Inflammatory macrophage (primary cell): ENCODE results near the gene FGF14.

Experiments used
- DNase-seq, 2 donors: peaks; one replicate each; pipeline ENCODE4 v3.0.0-alpha.2; 2020 to 2022

The FGF14 gene

DNA sequence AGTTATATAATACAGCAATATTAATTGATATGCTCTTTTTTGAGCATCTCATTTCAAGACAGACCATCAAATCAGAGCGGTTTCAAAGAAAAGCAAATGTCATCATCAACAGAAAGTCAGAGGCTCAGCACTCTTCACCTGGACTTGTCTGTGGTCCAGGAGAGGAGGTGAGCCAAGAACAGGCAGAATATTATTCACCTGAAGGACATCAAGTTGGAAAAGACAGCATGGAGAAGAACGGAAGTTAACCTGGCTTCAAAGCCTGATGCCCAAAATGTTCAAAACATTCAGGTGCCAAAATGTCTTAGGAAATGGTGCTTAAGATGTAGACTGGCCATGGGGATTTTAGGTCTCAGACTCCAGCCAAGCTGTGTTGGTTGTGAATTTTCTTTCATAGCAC lies 40.7 kb downstream of the FGF14 start:
- DNase-seq: no peak

DNA sequence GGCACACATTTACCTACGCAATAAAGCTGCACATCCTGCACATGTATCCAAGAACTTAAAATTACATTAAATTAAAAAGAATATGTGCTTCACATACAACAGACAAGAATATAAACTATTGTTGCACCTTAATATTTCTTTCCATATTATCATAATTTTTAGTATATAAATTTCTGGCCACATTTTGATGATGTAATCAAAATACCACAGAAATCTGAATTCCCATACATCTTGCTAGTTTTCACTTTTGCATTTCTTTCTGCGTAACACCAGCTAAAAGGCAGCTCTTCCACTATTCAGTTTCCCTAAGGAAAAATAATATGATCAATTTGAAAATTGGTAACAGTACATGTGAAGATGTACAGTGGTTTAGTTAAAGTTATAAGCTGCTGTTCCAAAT lies 42.6 kb downstream of the FGF14 start:
- DNase-seq: no peak

DNA sequence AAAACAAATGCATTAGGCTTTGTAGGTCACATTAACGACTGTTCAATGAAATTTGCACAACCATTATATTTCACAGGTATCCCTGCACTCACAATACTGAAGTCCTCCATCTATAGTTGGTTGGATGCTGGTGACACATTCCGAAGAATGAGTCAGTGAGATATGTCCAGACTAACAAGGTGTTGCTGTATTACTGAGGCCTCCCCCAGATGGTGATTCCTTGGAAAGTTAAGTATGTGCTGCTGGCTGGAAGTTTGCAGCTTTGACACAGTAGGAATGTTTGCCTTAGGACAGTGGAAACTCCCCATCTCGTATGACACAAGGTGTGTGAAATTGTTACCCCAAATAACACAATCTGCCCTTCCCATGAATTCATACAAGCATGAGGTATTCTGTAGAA lies 46.6 kb downstream of the FGF14 start:
- no peak for DNase-seq

DNA sequence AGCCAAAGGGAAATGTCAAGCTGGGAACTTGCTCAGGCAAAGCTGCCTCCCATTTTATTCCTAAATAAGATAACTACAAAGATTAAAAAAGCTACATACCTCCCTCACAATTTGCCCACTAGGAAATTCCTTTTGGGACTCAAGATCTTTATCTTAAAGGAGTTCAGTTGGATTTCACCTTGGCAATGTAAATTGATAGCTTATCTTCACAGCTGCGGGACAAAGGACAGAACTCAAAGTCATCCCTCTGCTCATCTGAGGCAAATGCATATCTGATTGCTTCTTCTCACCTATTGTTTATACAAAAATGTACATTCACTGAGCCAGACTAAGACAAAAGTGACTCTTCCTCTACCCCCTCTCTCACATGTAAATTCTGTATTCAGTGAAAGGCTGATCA lies 47.8 kb downstream of the FGF14 start:
- DNase-seq: no peak

DNA sequence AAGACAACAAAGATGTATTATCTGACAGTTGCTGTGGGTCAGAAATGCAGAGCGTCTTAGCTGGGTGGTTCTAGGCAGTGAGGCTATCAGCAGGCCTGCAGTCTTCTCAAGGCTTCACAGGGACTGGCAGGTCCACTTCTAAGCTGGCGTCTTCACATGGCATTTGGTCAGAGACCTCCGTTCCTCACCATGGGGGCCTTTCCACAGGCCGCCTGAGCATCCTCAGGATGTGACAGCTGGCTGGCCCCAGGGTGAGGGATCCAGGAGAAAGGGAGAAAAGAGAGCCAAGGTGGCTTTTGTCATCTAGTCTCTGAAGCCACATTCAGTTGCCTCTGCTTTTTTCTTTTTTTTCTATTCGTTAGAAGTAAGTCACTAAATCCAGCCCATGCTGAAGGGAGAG lies 50.3 kb downstream of the FGF14 start:
- no peak for DNase-seq

DNA sequence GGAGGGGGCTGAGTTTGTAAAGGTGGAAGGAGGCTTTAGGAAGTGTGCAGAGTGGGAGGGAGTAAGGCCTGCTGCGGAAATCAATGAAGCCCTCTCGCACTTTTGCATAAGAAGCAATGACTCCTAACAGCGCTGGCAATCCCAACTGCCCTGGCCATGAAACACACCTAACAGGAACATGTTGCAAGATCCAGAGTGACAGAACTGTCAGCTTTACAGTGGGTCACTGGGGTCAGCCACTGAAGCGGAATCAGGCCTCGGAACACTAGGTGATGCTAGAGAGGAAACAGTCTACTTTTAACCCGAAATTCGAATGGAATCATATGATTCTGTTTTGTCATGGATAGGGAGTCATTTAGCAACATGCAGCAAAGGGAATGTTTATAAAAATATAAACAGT lies 54.4 kb downstream of the FGF14 start:
- no peak for DNase-seq

DNA sequence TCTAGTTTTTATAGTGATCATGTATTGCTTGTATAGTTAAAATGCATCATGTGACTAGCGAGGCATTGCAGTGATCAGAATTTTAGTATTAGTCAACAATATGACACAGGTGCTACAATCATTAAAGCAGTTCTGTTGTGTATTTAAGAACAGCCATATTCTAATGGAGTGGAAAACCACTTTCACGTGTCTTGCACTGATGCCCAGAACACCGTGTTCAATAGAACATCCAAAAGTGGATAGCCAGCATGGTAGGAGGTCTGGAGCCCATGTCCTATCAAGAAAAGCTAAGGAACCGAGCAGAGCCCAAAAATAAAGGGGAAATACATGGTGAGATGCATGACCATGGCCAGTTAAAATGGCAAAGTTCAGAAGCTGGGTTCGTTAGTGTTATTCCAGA lies 55.1 kb downstream of the FGF14 start:
- DNase-seq: no peak

DNA sequence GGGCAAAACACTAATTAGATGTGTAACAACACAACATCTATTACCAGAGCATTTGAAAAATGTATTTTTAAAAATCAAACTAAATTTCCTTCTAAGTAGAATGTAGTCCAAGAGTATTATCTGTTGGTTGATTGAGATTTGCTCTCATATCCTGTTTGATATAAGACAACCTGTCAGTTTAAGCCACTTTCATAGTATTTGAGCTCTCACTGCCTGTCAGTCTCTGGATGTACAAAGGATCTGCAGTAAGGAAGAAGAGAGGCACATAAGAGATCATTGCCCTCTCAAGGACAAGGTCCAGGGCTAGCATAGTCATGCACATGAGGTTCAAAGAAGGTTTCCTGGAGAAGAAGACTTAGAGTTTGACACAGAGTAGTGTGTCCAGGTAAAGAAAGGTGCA lies 57.4 kb downstream of the FGF14 start:
- DNase-seq: no peak

DNA sequence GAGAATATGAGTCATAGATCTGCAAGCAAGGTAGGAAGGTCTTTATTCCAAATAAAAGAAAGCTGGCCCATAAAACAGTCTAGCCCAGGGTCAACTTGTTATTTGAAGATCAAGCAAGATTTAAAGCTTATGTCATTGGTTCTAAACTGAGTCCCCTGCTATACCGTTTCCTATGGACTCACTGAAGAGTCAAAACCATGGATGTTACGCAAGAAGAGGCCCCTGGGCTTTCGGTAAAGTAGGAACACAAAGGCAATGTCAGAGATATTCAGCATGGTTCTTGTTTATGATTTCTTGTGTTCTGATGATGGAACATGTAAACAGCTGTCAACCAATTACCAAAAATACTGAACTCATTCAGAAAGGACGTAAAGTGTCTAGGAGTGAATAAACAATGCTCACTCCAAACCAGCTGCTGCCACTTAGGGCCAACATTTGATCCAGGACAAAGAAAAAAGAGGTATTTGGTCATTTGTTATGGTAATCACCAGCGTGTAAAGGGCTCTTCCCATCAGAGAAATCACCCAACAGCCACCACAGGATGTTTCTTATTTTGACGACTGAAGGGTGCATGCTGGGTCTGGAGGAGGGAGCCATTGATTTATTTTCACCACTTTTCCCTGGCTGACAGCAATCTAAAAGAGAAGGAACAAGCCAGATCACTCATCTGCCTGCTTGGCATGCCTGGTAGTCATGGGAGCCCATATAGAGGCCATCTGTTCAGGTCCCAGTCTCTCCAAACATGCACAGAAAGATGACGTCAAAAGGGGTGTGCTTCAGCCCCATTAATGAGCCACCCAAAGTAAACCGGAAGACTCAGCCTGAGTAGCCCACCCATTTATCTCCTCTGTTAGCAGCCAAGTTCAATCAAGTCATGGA lies 68.3 kb downstream of the FGF14 start:
- no peak for DNase-seq

DNA sequence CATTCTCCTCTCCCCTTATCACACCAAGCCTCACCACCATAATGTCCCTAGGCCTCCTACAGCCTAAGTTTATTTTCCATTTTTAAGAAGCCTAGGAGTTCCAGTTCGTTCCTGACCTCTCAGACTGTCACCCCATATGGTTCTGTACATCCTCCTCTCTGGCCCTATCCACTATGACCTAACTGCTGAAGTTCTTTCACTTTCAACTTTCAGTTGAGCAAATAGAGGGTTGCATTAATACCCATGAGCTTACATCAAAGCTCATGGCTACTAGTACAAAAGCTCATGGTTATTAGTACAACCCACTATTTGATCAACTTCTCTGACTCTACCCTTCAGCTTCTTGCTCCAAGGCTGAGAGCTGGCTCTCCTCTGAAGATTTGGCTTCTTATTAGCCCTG lies 72.9 kb downstream of the FGF14 start:
- DNase-seq: no peak

DNA sequence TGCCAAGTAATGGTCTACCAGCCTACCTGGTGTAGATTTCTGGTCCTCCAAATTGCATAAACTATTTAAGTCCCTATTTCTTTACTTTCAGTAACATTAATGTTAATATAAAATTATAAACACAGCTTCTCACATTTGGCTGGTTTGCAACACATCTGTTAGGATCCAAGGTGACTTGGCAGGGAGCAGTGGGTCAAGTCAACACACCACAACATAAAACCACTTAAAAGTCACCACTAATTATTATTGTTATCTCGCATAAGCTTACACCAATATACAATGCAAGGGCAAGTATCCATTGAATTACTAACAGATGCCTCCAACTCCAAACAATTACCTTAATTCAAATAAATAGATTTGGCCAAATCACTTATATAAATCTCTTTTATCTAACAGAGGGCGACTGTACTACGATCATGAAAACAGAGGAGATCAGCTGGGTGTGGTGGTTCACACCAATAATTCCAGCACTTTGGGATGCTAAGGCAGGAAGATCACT lies 74.7 kb downstream of the FGF14 start:
- no peak for DNase-seq

DNA sequence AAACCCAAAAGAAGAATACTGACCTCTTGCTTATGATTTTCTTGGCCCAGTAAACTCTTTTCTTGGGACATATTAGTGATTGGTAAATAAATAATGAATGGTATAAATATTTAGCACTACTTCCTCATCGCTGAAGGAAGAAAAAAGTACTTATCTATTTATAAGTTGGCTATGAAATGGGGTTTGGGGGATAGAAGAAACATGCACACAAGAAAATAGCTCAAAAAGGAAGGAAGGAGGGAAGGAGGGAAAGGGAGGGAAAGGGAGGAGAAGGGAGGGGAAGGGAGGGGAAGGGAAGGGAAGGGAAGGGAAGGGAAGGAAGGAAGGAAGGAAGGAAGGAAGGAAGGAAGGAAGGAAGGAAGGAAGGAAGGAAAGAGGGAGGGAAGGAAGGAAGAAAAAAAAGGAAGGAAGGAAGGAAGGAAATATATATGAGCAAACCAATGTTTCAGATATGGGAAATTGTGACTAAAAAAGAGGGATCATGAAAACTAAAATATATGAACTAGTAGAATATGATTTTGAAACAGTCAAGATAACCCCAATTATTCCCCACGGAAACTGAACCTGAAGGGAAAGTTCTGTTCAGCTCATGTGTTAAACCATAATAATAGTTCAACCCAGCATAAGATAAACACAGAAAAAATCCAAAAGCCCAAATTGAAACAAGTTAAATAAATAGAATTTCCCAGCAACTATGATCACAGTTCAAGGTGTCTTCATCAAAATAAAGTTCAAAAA lies 75.3 kb downstream of the FGF14 start:
- no peak for DNase-seq

DNA sequence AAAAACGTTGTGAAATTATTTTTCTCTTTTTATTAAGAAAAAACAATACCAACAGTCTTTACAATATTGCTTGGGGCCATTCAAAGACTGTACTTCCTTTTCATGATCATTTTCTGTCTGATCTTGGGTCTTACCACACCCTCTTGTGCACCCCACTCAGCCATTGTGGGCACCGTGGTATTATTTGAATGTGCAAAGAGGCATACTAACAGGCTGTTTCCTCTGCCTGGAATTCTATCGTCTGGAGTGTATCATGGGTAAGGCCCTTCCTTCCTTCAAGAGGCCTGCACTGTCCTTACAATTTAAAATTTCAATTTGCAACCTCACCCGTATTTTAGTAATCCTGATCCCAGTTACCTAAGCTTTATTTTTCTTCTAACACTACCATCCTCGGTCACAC lies 76.5 kb downstream of the FGF14 start:
- no peak for DNase-seq

DNA sequence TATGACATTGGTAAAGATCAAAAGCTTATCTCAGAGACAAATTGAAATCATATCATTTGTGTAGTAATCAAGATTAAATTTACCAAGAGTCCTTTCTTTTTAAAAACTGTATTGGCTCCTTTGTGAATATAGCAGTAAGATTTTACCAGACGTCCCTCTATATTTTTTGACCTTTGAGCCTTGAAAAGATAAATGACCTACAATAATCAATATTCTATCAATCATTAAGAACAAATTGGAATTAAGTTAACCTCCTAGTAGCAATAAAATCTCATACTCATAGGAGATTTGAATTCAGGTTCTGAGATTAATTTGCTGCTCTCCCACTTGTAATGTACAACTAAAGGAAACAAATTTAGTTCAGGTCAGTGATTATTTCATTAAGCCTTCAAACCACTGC lies 78.3 kb downstream of the FGF14 start:
- DNase-seq: no peak

DNA sequence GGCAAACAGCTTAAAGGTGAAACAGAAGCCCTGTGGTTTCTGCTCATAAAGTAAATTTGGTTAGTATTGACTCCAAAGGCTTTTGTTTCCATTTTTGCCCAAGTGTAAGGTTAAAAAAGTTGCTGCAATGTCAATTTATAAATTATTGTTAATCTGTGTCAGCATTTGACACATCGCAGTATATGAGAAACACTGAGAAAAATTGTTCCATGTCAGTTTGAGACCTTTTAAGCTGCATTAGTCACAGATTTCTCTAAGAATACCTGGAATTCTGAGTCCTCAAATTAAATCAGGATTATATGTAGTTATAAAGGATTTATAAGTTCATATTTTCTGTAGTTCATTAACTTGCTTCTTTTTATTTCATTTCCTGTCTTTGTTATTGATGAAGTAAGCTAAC lies 78.8 kb downstream of the FGF14 start:
- DNase-seq: no peak

DNA sequence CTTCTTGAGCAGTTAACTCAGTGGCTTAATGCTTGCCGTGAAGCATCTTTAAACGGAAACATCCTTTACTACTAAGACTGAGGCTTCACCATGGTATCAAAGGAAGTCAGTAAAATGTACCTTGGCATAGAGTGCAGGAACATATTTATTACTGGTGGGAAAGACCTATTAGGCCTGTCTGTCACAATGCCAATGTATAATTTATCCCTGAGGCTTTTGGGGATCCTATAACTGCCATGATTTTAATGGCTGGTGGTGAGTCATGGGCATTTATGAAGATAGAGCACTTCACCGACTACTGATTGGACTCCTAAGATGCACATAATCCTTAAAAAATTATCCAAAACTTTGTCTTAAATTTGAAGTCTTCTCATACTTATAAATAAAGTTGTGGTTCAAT lies 79.6 kb downstream of the FGF14 start:
- DNase-seq: no peak

DNA sequence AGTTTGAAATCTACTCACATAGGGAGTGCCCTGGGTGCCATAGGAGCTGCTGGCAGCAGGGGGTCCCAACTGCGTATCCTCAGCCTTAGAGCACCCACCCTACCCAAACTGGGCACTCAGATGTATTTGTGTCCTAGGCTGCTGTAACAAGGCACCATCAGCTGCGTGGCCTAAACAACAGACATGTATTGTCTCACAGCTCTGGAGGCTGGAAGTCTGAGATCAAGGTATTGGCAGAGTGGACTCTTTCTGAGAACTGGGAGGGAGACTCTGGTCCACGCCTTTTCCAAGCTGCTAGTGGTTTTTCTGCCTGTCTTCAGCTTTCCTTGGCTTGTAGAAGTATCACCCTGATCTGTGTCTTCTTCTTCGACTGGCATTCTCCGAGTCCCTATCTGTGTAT lies 83.6 kb downstream of the FGF14 start:
- no peak for DNase-seq

DNA sequence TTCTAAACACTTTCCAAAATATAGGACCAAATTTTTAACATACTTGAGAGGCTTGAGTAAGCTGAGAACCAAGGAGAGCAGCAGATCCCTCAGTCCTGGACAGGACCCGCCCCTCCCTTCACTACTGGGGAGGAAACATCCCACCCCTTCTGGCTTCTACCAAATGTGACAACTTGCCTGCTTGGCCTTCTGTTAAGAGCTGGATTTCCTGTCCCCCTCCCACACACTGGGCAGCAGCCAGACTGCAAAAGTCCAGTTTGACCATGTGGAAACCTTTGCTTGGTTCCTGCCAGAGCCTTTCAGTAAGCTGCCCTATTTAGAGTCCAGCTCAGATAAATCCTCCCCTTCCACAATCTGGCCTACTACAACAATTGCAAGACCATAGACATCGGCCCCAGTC lies 84.3 kb downstream of the FGF14 start:
- no peak for DNase-seq

DNA sequence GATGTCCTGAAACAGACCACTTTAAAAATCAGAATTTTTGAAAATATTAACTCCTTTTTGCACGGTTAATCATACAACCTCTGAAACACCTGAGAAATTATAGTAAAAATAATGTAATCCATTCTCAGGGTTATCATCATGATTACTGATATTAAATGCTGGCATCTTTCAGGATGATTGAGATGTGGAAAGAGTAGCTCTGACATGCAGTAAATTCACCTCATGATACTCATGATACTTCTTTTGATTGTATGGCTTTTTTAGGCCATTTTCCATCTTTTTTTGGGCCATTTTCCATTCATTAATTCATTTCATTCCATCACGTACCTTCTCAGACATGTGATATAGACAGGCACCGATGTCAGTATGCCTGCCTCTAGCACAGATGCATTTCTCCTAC lies 85.1 kb downstream of the FGF14 start:
- DNase-seq: no peak

DNA sequence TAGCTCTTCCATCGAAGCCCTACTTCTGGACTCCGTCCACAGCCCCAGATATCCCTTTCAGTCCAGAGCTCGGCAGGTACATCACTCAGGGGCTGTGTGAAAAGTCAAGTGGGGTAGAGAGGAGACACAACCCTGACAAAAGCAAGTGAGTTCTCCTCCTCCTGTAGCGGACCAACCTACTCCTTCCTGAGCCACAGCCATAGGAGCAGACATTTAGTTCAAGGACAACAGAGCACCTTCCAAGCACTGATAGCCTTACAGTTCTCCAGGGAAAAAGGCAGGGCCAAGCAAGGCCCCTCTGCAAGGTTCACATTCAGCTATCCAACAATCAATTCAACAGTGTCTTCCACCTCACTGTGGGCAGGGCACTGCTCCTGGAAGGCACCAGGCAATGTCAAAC lies 89.0 kb downstream of the FGF14 start:
- no peak for DNase-seq

DNA sequence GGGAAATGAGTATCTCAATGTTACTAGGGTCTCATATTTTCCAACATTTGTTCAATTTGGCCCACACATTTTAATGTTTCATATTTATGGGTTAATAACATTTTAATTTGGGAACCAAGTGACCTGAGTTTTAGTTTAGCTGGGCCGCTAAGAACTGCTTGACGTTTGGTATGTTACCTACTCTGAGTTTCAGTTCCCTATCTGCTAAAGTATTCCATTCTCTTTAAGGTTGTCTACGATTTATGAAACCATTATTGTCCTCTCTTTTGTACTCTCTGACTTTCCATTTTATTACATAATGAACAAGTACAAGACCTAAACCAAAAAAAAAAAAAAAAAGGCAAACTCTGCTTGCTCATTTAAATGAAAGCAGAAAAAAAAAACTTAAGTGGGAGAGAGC lies 89.9 kb downstream of the FGF14 start:
- no peak for DNase-seq

DNA sequence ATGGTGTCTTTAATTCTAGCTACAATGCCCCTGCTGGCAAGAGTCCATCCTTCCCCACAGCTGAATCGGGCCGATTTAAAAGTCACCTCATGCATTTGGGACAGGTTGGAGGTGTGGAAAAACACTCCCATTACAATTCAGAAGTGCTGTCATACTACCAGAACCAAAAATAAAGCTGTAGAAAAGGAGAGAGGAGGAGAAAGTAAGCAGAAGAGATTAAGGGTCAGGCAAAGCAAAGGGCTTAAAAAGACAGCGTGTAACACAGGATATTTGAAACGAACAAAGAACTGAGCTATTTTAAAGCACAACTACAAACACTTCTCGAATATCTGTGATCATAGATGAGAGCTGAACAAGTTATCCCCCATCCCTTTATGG lies 90.4 kb downstream of the FGF14 start:
- DNase-seq: no peak

DNA sequence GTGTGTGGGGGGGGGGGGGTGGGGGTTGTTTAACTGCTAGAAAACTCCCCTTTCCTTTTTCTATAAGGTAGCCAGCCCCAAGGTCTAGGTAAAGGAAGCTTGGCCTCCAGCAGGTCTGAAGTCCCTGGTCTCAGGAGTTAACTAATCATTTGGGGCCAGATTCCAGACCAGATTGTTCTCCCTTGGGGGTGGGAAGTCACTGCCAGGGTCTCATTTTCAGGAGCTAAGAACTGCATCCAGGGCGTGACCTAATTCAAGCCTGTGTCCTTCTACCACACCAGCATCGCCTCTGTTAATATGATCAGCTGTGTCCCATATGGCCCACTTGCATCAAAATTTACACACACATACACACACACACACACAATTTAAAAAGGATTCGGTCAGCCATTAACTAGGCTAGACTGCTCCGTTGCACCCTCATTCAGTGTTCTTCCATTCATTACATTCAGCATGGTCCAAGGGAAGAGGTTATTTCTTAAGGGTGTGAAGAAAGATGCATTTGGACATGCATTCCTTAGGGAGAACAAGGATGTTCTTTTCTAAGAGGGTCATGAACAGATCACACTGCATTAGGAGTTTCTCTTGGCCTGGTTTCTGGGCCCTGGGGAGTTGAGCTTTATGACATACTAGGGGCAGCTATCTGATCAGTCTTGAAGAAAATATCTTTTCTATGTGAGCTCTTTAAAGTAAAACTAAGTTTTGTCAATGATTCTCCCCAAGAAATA lies 91.0 kb downstream of the FGF14 start:
- no peak for DNase-seq

DNA sequence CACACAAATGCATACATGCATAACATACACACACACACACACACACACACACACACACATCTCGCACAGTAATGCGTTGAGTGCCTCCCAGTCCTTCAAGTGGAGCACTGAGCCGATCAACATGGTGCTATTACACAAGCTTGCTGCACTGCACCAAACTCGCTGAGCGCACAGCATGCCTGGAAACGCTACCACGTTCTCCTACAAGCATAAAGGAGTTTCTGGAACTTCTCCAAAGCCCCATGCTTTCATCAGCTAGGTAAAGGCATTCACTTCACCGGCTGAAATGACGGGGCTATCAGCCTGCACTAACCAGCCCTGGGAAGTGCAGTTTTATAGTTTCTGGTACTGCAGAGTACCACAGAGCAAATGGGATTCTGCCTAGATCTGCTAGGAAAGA lies 92.7 kb downstream of the FGF14 start:
- no peak for DNase-seq
